CD14-positive monocyte (primary cell): Measurements from ENCODE around the gene AARSD1. TPM values are rescaled to one million over a fixed set of nuclear protein-coding genes. Genes with fewer than 3 reads are reported as not detected.

Experiments
- DNase-seq, 3 donors: peaks; one replicate each; pipeline ENCODE4 v3.0.0-alpha.2; 2011 to 2022
- H2AFZ ChIP-seq: 2 replicates; pipeline ENCODE4 v1.6.0; 2012; ENCODE audit warnings: mild to moderate bottlenecking, low read depth, low read length, inconsistent platforms; ENCODE audit not compliant: insufficient read depth, poor library complexity, severe bottlenecking
- H3K27ac ChIP-seq, 2 donors: 1 replicate in 1 of 2; 2 replicates in 1 of 2; pipeline ENCODE4 v1.5.1; 2012 to 2013; ENCODE audit warnings: low read length in 2 of 2, control low read depth in 1 of 2, inconsistent platforms in 1 of 2, low read depth in 1 of 2, mild to moderate bottlenecking in 1 of 2
- H3K27me3 ChIP-seq, 2 donors: one replicate each; pipeline versions ENCODE4 v1.6.0 to v1.6.1; 2011 to 2013; ENCODE audit warnings: low read length in 2 of 2; ENCODE audit not compliant: control insufficient read depth in 2 of 2, insufficient read depth in 2 of 2
- H3K36me3 ChIP-seq, 2 donors: replicated peaks in 1 of 2; 1 replicate in 1 of 2; 2 replicates in 1 of 2; pipeline versions ENCODE4 v1.5.1 to v1.6.1; 2012 to 2013; ENCODE audit warnings: low read length in 2 of 2, control low read depth in 1 of 2, inconsistent platforms in 1 of 2, mild to moderate bottlenecking in 1 of 2; ENCODE audit not compliant: insufficient read depth in 2 of 2, control insufficient read depth in 1 of 2
- H3K4me1 ChIP-seq, 2 donors: 1 replicate in 1 of 2; 2 replicates in 1 of 2; pipeline versions ENCODE4 v1.5.1 to v1.6.1; 2012 to 2013; ENCODE audit warnings: low read length in 2 of 2, control low read depth in 1 of 2, inconsistent platforms in 1 of 2, mild to moderate bottlenecking in 1 of 2, moderate library complexity in 1 of 2; ENCODE audit not compliant: insufficient read depth in 2 of 2, control insufficient read depth in 1 of 2
- H3K4me2 ChIP-seq: replicated peaks from 2 replicates; pipeline ENCODE3; 2012; ENCODE audit warnings: low read length, moderate library complexity, mild to moderate bottlenecking; ENCODE audit not compliant: poor library complexity, severe bottlenecking; ENCODE audit errors: extremely low read depth
- H3K4me3 ChIP-seq, 3 experiments: fragments of 200-600 bp in 1 of 3; sonication (generic) in 1 of 3; replicated peaks in 1 of 3; 1 replicate in 2 of 3; 2 replicates in 1 of 3; pipeline ENCODE4 v1.5.1; 2011 to 2013; ENCODE audit warnings: low read length in 3 of 3, mild to moderate bottlenecking in 3 of 3, control low read depth in 2 of 3, low read depth in 2 of 3, inconsistent platforms in 1 of 3, moderate library complexity in 1 of 3
- H3K79me2 ChIP-seq: 2 replicates; pipeline ENCODE4 v1.6.0; 2012; ENCODE audit warnings: mild to moderate bottlenecking, control low read depth, inconsistent platforms, low read length, moderate library complexity; ENCODE audit not compliant: insufficient read depth
- H3K9ac ChIP-seq: 2 replicates; pipeline ENCODE4 v1.6.0; 2017; ENCODE audit warnings: low read length, mild to moderate bottlenecking; ENCODE audit not compliant: insufficient read depth, poor library complexity, severe bottlenecking
- H3K9me3 ChIP-seq, 2 donors: replicated peaks in 1 of 2; 1 replicate in 1 of 2; 2 replicates in 1 of 2; pipeline versions ENCODE4 v1.5.1 to v1.6.1; 2012 to 2013; ENCODE audit warnings: low read length in 2 of 2, control low read depth in 1 of 2; ENCODE audit not compliant: control insufficient read depth in 1 of 2, insufficient read depth in 1 of 2
- H4K20me1 ChIP-seq: 2 replicates; pipeline ENCODE4 v1.6.0; 2012; ENCODE audit warnings: mild to moderate bottlenecking, low read length, control low read depth, moderate library complexity; ENCODE audit not compliant: insufficient read depth
- H3K27ac Mint-ChIP-seq, 7 donors: one replicate each; pipeline ENCODE4 v1.8.0; 2020; ENCODE audit warnings: mild to moderate bottlenecking in 7 of 7, mixed read lengths in 7 of 7, moderate library complexity in 6 of 7, inconsistent platforms in 2 of 7
- H3K27me3 Mint-ChIP-seq, 3 donors: one replicate each; pipeline ENCODE4 v1.8.0; 2021 to 2022; ENCODE audit warnings: low read depth in 3 of 3, mild to moderate bottlenecking in 3 of 3, mixed read lengths in 3 of 3, moderate library complexity in 3 of 3, inconsistent platforms in 1 of 3
- H3K36me3 Mint-ChIP-seq, 2 donors: one replicate each; pipeline ENCODE4 v1.8.0; 2020; ENCODE audit warnings: mixed read lengths in 2 of 2, inconsistent platforms in 1 of 2, mild to moderate bottlenecking in 1 of 2
- H3K4me1 Mint-ChIP-seq: one replicate; pipeline ENCODE4 v1.8.0; 2020; ENCODE audit warnings: mild to moderate bottlenecking, mixed read lengths
- H3K4me3 Mint-ChIP-seq, 2 donors: one replicate each; pipeline ENCODE4 v1.8.0; 2020; ENCODE audit warnings: mild to moderate bottlenecking in 2 of 2, mixed read lengths in 2 of 2, moderate library complexity in 1 of 2
- H3K9me3 Mint-ChIP-seq, 7 donors: one replicate each; pipeline ENCODE4 v1.8.0; 2020 to 2022; ENCODE audit warnings: mixed read lengths in 7 of 7, mild to moderate bottlenecking in 6 of 7, moderate library complexity in 6 of 7, inconsistent platforms in 2 of 7
- CTCF ChIP-seq: fragments of 200-600 bp; IDR thresholded peaks from one replicate; pipeline ENCODE4 v1.8.0; 2022; ENCODE audit warnings: antibody characterized with exemption, mild to moderate bottlenecking
- WGBS: methylation state at CpG from one replicate; pipeline ENCODE4 v1.1.5; 2013; ENCODE audit warnings: missing lambda C conversion rate; ENCODE audit not compliant: insufficient coverage; 5-methylcytosine and 5-hydroxymethylcytosine counted together
- intact Hi-C, 2 donors: fragments of 100-400 bp; cut with micrococcal nuclease; formaldehyde crosslinking; loops; one replicate each; pipeline versions ENCODE4 v1.15.0 to v1.15.1; 2023
- polyA plus RNA-seq, 3 donors: library from polyadenylated mRNA; depleted of rRNA in 1 of 3; unstranded in 2 of 3; stranded (reverse) in 1 of 3; fragments of 300-500 nt in 2 of 3; fragments of >200 nt in 1 of 3; fragmentation: Illumina TruSeq in 2 of 3; gene quantifications; 1 replicate in 2 of 3; 2 replicates in 1 of 3; pipeline ENCODE4 v1.2.3, GENCODE V29; 2012 to 2021

The AARSD1 gene
- polyA plus RNA-seq, 3 donors = 14.4 to 31.8 (median 17.4) TPM

- Histone ChIP-seq H3K79me2 (no peaks in the 10 kb centered on the region), H3K36me3 (peaks cover 1 to 2% of the 10 kb centered on the region in 2 donors), H3K9ac (no peak overlapping the region), H4K20me1 (no peaks in the 10 kb centered on the region), H3K4me1 (no peaks in the 10 kb centered on the region), H3K27me3 (no peaks in the 10 kb centered on the region), H3K27ac (no peak overlapping the region), H3K9me3 (no peaks in the 10 kb centered on the region), H2AFZ (no peak overlapping the region), H3K4me2 (no peak overlapping the region), H3K4me3 (no peak overlapping the region)
- H3K27ac Mint-ChIP-seq = no peak overlapping the region
- DNase-seq = no peak
- no peak overlapping the region for H3K4me3 Mint-ChIP-seq
- intact Hi-C loops = no loop called here
- no peak for TF ChIP-seq CTCF
- no peaks in the 10 kb centered on the region for H3K4me1 Mint-ChIP-seq
- H3K36me3 Mint-ChIP-seq = peaks cover 9 to 15% of the 10 kb centered on the region in 2 donors
- WGBS = no CpG with 5 or more reads among the region's 3 CpGs
- H3K9me3 Mint-ChIP-seq = peaks cover 0 to 2% (median 0%) of the 10 kb centered on the region in 7 donors
- H3K27me3 Mint-ChIP-seq = peaks cover 0 to 3% (median 0%) of the 10 kb centered on the region in 3 donors
Measured at GRCh38 chr17:42944211-42944610, 20.0 kb downstream of the AARSD1 start.

- no peaks in the 10 kb centered on the region for H3K27me3 ChIP-seq
- H3K27me3 Mint-ChIP-seq = peaks cover 3 to 4% (median 4%) of the 10 kb centered on the region in 3 donors
- H3K27ac Mint-ChIP-seq = peak overlapping the region in 2 of 7 donors; percentile 16 to 27
- DNase-seq = peak; percentile 8 to 29 (median 18)
- H3K4me1 ChIP-seq = peaks cover 0 to 10% of the 10 kb centered on the region in 2 donors
- H3K79me2 ChIP-seq = no peaks in the 10 kb centered on the region
- TF ChIP-seq CTCF = peak; percentile 47
- H3K9me3 Mint-ChIP-seq = peaks cover 0 to 2% (median 0%) of the 10 kb centered on the region in 7 donors
- no peak overlapping the region for H3K4me3 ChIP-seq
- no peak overlapping the region for H3K4me3 Mint-ChIP-seq
- peak overlapping the region; percentile 42 for H2AFZ ChIP-seq
- intact Hi-C loops = loop anchor here (2.0 to 10.0 kb wide), 4 partner anchors 95 to 216 kb away; partner anchors contain the start of gene AOC2 (in 1 of the 2)
- peaks cover 13% of the 10 kb centered on the region for H3K4me1 Mint-ChIP-seq
- 51% methylated on average over 5 of the region's 9 CpGs for WGBS
- no peak overlapping the region for H3K27ac ChIP-seq
- no peak overlapping the region for H3K9ac ChIP-seq
- no peaks in the 10 kb centered on the region for H4K20me1 ChIP-seq
- H3K9me3 ChIP-seq = no peaks in the 10 kb centered on the region
- no peak overlapping the region for H3K4me2 ChIP-seq
- H3K36me3 ChIP-seq = no peaks in the 10 kb centered on the region
- no peaks in the 10 kb centered on the region for H3K36me3 Mint-ChIP-seq
Measured at GRCh38 chr17:42937712-42938596, 26.3 kb downstream of the AARSD1 start.
